SK-N-MC (cell line): Measurements from ENCODE around the gene ITPR2.

Experiments used
- EZH2 ChIP-seq: fragments of 200-600 bp; sonication (generic); IDR thresholded peaks from one replicate; pipeline ENCODE4 v1.6.1; 2017; ENCODE audit warnings: antibody characterized with exemption
- POLR2AphosphoS5 ChIP-seq: IDR thresholded peaks from 2 replicates; pipeline ENCODE4 v1.6.1; 2012; ENCODE audit warnings: mild to moderate bottlenecking, low read depth, low read length, borderline replicate concordance

DNA sequence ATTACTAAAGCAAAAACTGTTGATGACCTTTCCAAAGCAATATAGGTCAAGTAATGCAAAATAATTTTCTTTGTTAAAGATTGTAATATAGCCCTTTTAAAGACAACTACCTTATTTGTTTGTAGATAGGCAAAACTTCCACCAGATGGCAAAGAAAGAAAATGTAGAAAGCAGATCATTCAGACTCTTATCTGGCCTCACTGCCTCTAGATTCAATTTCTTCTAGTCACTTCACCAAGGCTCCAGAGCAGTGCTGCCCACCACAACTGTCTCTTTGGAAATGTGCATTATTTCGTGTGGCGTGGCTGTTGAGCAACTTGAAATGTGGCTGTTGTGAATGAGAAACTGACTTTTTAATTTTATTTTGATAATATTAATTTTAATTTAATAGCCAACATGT, 127.1 kb downstream of the ITPR2 start:
- TF ChIP-seq POLR2AphosphoS5 (no peak), EZH2 (no peak)
